ENCODE results near the gene XRCC3. TPM values are rescaled to one million over a fixed set of nuclear protein-coding genes. Genes with fewer than 3 reads are reported as not detected.

The XRCC3 gene
- total and polyA plus RNA-seq, 3 donors from 2014 or later, result 16.6 to 41.1 (median 40.3) TPM

- Histone ChIP-seq H3K27me3 (no peaks in the 10 kb centered on the region), H3K27ac (no peak overlapping the region), H3K9me3 (no peaks in the 10 kb centered on the region), H3K36me3 (ENCODE audit: low read depth, missing control alignments) (no peaks in the 10 kb centered on the region), H3K4me1 (peaks cover 47% of the 10 kb centered on the region), H3K4me3 (no peak overlapping the region)
- DNase-seq, result no peak
- TF ChIP-seq CTCF (IDR thresholded peaks at IDR 0.05) (no peak), POLR2A (IDR thresholded peaks at IDR 0.05) (no peak)
- 87 to 88% methylated on average over 20 to 23 of the region's 23 CpGs for WGBS, 2 donors
- intact Hi-C loops (cut with DNase I; ENCODE audit: low total_unique reads), result no loop called here
These were observed 19.0 kb upstream of the XRCC3 start for GRCh38 chr14:103734081-103734888.

- Histone ChIP-seq H3K36me3 (ENCODE audit: low read depth, missing control alignments) (no peaks in the 10 kb centered on the region), H3K4me1 (peaks cover 49% of the 10 kb centered on the region), H3K27me3 (no peaks in the 10 kb centered on the region), H3K9me3 (no peaks in the 10 kb centered on the region), H3K27ac (no peak overlapping the region), H3K4me3 (no peak overlapping the region)
- TF ChIP-seq CTCF (IDR thresholded peaks at IDR 0.05), result no peak
- TF ChIP-seq POLR2A (IDR thresholded peaks at IDR 0.05), result no peak
- WGBS, 2 donors, result 88 to 97% methylated on average over 14 of the region's 14 CpGs
- intact Hi-C loops (cut with DNase I; ENCODE audit: low total_unique reads), result no loop called here
- DNase-seq, result no peak
These were observed 18.4 kb upstream of the XRCC3 start for GRCh38 chr14:103733651-103734050.

GRCh38 chr14:103732868-103733620 is 17.8 kb upstream of the XRCC3 start:
- Histone ChIP-seq H3K36me3 (ENCODE audit: low read depth, missing control alignments) (no peaks in the 10 kb centered on the region), H3K27me3 (no peaks in the 10 kb centered on the region), H3K4me3 (no peak overlapping the region), H3K27ac (no peak overlapping the region), H3K9me3 (no peaks in the 10 kb centered on the region), H3K4me1 (peaks cover 49% of the 10 kb centered on the region)
- WGBS, 2 donors, result 87 to 90% methylated on average over 6 to 9 of the region's 9 CpGs
- DNase-seq, result no peak
- intact Hi-C loops (cut with DNase I; ENCODE audit: low total_unique reads), result no loop called here
- no peak for TF ChIP-seq CTCF (IDR thresholded peaks at IDR 0.05)

- Histone ChIP-seq H3K4me1 (peaks cover 44% of the 10 kb centered on the region), H3K27ac (no peak overlapping the region), H3K36me3 (ENCODE audit: low read depth, missing control alignments) (no peaks in the 10 kb centered on the region), H3K27me3 (no peaks in the 10 kb centered on the region), H3K4me3 (no peak overlapping the region), H3K9me3 (no peaks in the 10 kb centered on the region)
- no peak for TF ChIP-seq POLR2A (IDR thresholded peaks at IDR 0.05)
- no peak for TF ChIP-seq CTCF (IDR thresholded peaks at IDR 0.05)
- intact Hi-C loops (cut with DNase I; ENCODE audit: low total_unique reads), result no loop called here
- DNase-seq, result no peak
- WGBS, 2 donors, result 93 to 98% methylated on average over 11 to 23 of the region's 24 CpGs
These were observed 16.9 kb upstream of the XRCC3 start for GRCh38 chr14:103731916-103732867.

All from testis (tissue), 3 donors.